HUES64 (cell line): ENCODE data around the gene CDK10.
"Not testable (repeated sequence)": the region's sequence is repeated elsewhere in the genome, so short reads cannot be mapped to it uniquely, and the experiment has no call there.

Source experiments
- H3K27ac ChIP-seq: 2 replicates; pipeline ENCODE4 v1.7.0; 2013; ENCODE audit warnings: low read depth, low read length, inconsistent platforms
- H3K27me3 ChIP-seq: 2 replicates; pipeline ENCODE4 v1.6.1; 2013; ENCODE audit warnings: mild to moderate bottlenecking, low read length; ENCODE audit not compliant: insufficient read depth
- H3K36me3 ChIP-seq: 2 replicates; pipeline ENCODE4 v1.6.1; 2013; ENCODE audit warnings: mild to moderate bottlenecking, low read length; ENCODE audit not compliant: insufficient read depth
- H3K4me1 ChIP-seq: 2 replicates; pipeline ENCODE4 v1.6.1; 2013; ENCODE audit warnings: mild to moderate bottlenecking, low read length, moderate library complexity; ENCODE audit not compliant: insufficient read depth
- H3K4me3 ChIP-seq: 2 replicates; pipeline ENCODE4 v1.5.1; 2013; ENCODE audit warnings: mild to moderate bottlenecking, low read length, moderate library complexity
- H3K9ac ChIP-seq: 2 replicates; pipeline ENCODE4 v1.6.1; 2013; ENCODE audit warnings: mild to moderate bottlenecking, low read depth, low read length
- H3K9me3 ChIP-seq: 2 replicates; pipeline ENCODE4 v1.6.1; 2013; ENCODE audit warnings: low read depth, low read length; ENCODE audit not compliant: insufficient read depth
- WGBS: fragments of 150-250, 120-280 bp; methylation state at CpG from one replicate; pipeline ENCODE4 v1.1.7; 2013; ENCODE audit warnings: missing lambda C conversion rate; 5-methylcytosine and 5-hydroxymethylcytosine counted together

Gene CDK10

GRCh38 chr16:89668790-89669158 lies 17.7 kb upstream of the CDK10 start:
- Histone ChIP-seq H3K4me3 (no peak overlapping the region), H3K27ac (no peak overlapping the region), H3K9me3 (peaks cover 11% of the 10 kb centered on the region; the same call in 1 of the 2 replicates), H3K4me1 (no peaks in the 10 kb centered on the region), H3K36me3 (peaks cover 12% of the 10 kb centered on the region; the same call in 1 of the 2 replicates), H3K9ac (no peak overlapping the region), H3K27me3 (no peaks in the 10 kb centered on the region)
- WGBS = 91% methylated on average over 5 of the region's 5 CpGs

GRCh38 chr16:89669755-89670154 lies 16.7 kb upstream of the CDK10 start:
- Histone ChIP-seq H3K4me3 (no peak overlapping the region), H3K27ac (no peak overlapping the region), H3K4me1 (no peaks in the 10 kb centered on the region), H3K9me3 (peaks cover 11% of the 10 kb centered on the region; the same call in 1 of the 2 replicates), H3K9ac (no peak overlapping the region), H3K36me3 (peaks cover 7% of the 10 kb centered on the region; the same call in 1 of the 2 replicates), H3K27me3 (no peaks in the 10 kb centered on the region)
- 87% methylated on average over 13 of the region's 13 CpGs for WGBS

- Histone ChIP-seq H3K4me3 (no peak overlapping the region), H3K4me1 (no peaks in the 10 kb centered on the region), H3K27me3 (no peaks in the 10 kb centered on the region), H3K9me3 (peaks cover 9% of the 10 kb centered on the region; the same call in 1 of the 2 replicates), H3K27ac (no peak overlapping the region), H3K36me3 (peaks cover 5% of the 10 kb centered on the region; the same call in 1 of the 2 replicates), H3K9ac (no peak overlapping the region)
- 91% methylated on average over 10 of the region's 10 CpGs for WGBS
Observed at GRCh38 chr16:89670496-89671431, 15.7 kb upstream of the CDK10 start.

GRCh38 chr16:89671565-89671964 lies 14.9 kb upstream of the CDK10 start:
- 100% methylated on average over 4 of the region's 4 CpGs for WGBS
- H3K36me3 ChIP-seq, H3K4me3 ChIP-seq, H3K4me1 ChIP-seq, H3K27ac ChIP-seq, H3K9me3 ChIP-seq, H3K27me3 ChIP-seq, H3K9ac ChIP-seq: not testable (repeated sequence)

GRCh38 chr16:89672177-89672941 lies 14.1 kb upstream of the CDK10 start:
- 93% methylated on average over 16 of the region's 16 CpGs for WGBS
- Histone ChIP-seq H3K27ac (no peak overlapping the region), H3K4me3 (no peak overlapping the region), H3K9me3 (peaks cover 7% of the 10 kb centered on the region; the same call in 1 of the 2 replicates), H3K27me3 (no peaks in the 10 kb centered on the region), H3K36me3 (peaks cover 4% of the 10 kb centered on the region; the same call in 1 of the 2 replicates), H3K4me1 (no peaks in the 10 kb centered on the region), H3K9ac (no peak overlapping the region)

- Histone ChIP-seq H3K4me1 (no peaks in the 10 kb centered on the region), H3K27ac (no peak overlapping the region), H3K9ac (no peak overlapping the region), H3K27me3 (no peaks in the 10 kb centered on the region), H3K9me3 (peaks cover 49% of the 10 kb centered on the region), H3K36me3 (peaks cover 21% of the 10 kb centered on the region; the same call in 1 of the 2 replicates), H3K4me3 (no peak overlapping the region)
- WGBS = 95% methylated on average over 1 of the region's 2 CpGs
Observed at GRCh38 chr16:89678258-89678657, 8.2 kb upstream of the CDK10 start.

- H3K9ac ChIP-seq = no peak overlapping the region
- 90% methylated on average over 1 of the region's 1 CpG for WGBS
Observed at GRCh38 chr16:89685916-89686315, 573 bp upstream of the CDK10 start.

GRCh38 chr16:89687092-89687940 lies 827 bp downstream of the CDK10 start:
- Histone ChIP-seq H3K27me3 (no peaks in the 10 kb centered on the region), H3K9ac (peak overlapping the region; percentile 95), H3K9me3 (peaks cover 26% of the 10 kb centered on the region), H3K4me1 (peaks cover 7% of the 10 kb centered on the region; the same call in 1 of the 2 replicates), H3K27ac (peak overlapping the region; percentile 99), H3K4me3 (peak overlapping the region; percentile 87), H3K36me3 (peaks cover 55% of the 10 kb centered on the region)
- 25% methylated on average over 42 of the region's 42 CpGs for WGBS

More at GRCh38 chr16:89685916-89686315, 573 bp upstream of the CDK10 start:
- Histone ChIP-seq H3K4me1 (peaks cover 7% of the 10 kb centered on the region; the same call in 1 of the 2 replicates), H3K36me3 (peaks cover 46% of the 10 kb centered on the region), H3K27me3 (no peaks in the 10 kb centered on the region), H3K27ac (no peak overlapping the region), H3K9me3 (peaks cover 33% of the 10 kb centered on the region), H3K4me3 (no peak overlapping the region)

GRCh38 chr16:89688395-89688794 lies 1.9 kb downstream of the CDK10 start:
- no peak overlapping the region for H3K4me3 ChIP-seq
- peaks cover 20% of the 10 kb centered on the region for H3K9me3 ChIP-seq
- no peak overlapping the region for H3K9ac ChIP-seq
- H3K36me3 ChIP-seq = peaks cover 55% of the 10 kb centered on the region
- H3K4me1 ChIP-seq = peaks cover 7% of the 10 kb centered on the region; the same call in 1 of the 2 replicates
- no peak overlapping the region for H3K27ac ChIP-seq
- 94% methylated on average over 5 of the region's 5 CpGs for WGBS
- H3K27me3 ChIP-seq = no peaks in the 10 kb centered on the region

- H3K27ac ChIP-seq = no peak overlapping the region
- no peak overlapping the region for H3K4me3 ChIP-seq
- no peaks in the 10 kb centered on the region for H3K27me3 ChIP-seq
- H3K9me3 ChIP-seq = peaks cover 13% of the 10 kb centered on the region
- 97% methylated on average over 13 of the region's 13 CpGs for WGBS
- H3K36me3 ChIP-seq = peaks cover 59% of the 10 kb centered on the region
- H3K9ac ChIP-seq = no peak overlapping the region
- peaks cover 7% of the 10 kb centered on the region; the same call in 1 of the 2 replicates for H3K4me1 ChIP-seq
Observed at GRCh38 chr16:89689142-89689541, 2.7 kb downstream of the CDK10 start.
